OCI-LY7 (cell line): ENCODE measurements around the gene ARHGAP42. TPM values are rescaled to one million over a fixed set of nuclear protein-coding genes. Genes with fewer than 3 reads are reported as not detected.

Experiments
- BruUV-seq: library from RNA; stranded (reverse); fragments of 400-500 nt; replicated peaks from 2 replicates; lab custom pipeline; 2021; lab: Mats Ljungman, UMichigan
- CTCF ChIA-PET: fragments of 300-600 bp; sonication (Branson Sonifier 250); formaldehyde crosslinking; loops from one replicate; lab custom pipeline; 2022; ENCODE audit warnings: antibody characterized with exemption; ENCODE audit not compliant: unreplicated experiment; lab: Charles Lee
- POLR2A ChIA-PET: fragments of 300-600 bp; sonication (Branson Sonifier 250); formaldehyde crosslinking; loops from one replicate; lab custom pipeline; 2022; ENCODE audit warnings: antibody characterized with exemption; lab: Charles Lee
- DNase-seq: peaks from one replicate; pipeline ENCODE4 v3.0.0-alpha.2; 2015; ENCODE audit warnings: low spot score
- H2AFZ ChIP-seq: fragments of 200-600 bp; sonication (generic), shearing (Covaris generic); 2 replicates; pipeline ENCODE4 v1.6.1; 2014; ENCODE audit warnings: mild to moderate bottlenecking, antibody characterized with exemption, low read length, moderate library complexity
- H3K27ac ChIP-seq: fragments of 200-600 bp; sonication (generic); 2 replicates; pipeline ENCODE4 v1.5.1; 2014; ENCODE audit warnings: mixed run types, low read depth, mild to moderate bottlenecking, moderate library complexity, low read length, inconsistent platforms; ENCODE audit not compliant: poor library complexity, severe bottlenecking
- H3K36me3 ChIP-seq: fragments of 200-600 bp; sonication (generic); 2 replicates; pipeline ENCODE4 v1.6.1; 2014; ENCODE audit warnings: mild to moderate bottlenecking, antibody characterized with exemption, low read length, moderate library complexity, mixed read lengths; ENCODE audit not compliant: insufficient read depth
- H3K4me1 ChIP-seq: fragments of 200-600 bp; sonication (generic); 2 replicates; pipeline ENCODE4 v1.5.1; 2014; ENCODE audit warnings: mild to moderate bottlenecking, low read length; ENCODE audit not compliant: insufficient read depth, poor library complexity, severe bottlenecking
- H3K4me2 ChIP-seq: fragments of 200-600 bp; sonication (generic); 2 replicates; pipeline ENCODE4 v1.6.1; 2014; ENCODE audit warnings: mild to moderate bottlenecking, low read length
- H3K4me3 ChIP-seq: fragments of 200-600 bp; sonication (generic); 2 replicates; pipeline ENCODE4 v1.5.1; 2014; ENCODE audit warnings: mild to moderate bottlenecking, low read depth, low read length; ENCODE audit not compliant: poor library complexity, severe bottlenecking
- H3K79me2 ChIP-seq: fragments of 200-600 bp; sonication (generic); 2 replicates; pipeline ENCODE4 v1.6.1; 2016; ENCODE audit warnings: low read depth, mild to moderate bottlenecking, low read length, moderate library complexity, mixed read lengths; ENCODE audit not compliant: insufficient read depth
- H3K9me2 ChIP-seq: fragments of 200-600 bp; sonication (generic); 2 replicates; pipeline ENCODE4 v1.6.1; 2016; ENCODE audit warnings: mild to moderate bottlenecking, low read length, mixed read lengths; ENCODE audit not compliant: insufficient read depth
- H3K9me3 ChIP-seq: fragments of 200-600 bp; sonication (generic); 2 replicates; pipeline ENCODE4 v1.6.1; 2014; ENCODE audit warnings: mild to moderate bottlenecking, mixed run types, low read length, mixed read lengths
- H4K20me1 ChIP-seq: fragments of 200-600 bp; sonication (generic); 2 replicates; pipeline ENCODE4 v1.6.1; 2014; ENCODE audit warnings: mild to moderate bottlenecking, antibody characterized with exemption, low read length, moderate library complexity, mixed read lengths; ENCODE audit not compliant: insufficient read depth
- CTCF ChIP-seq: fragments of 200-600 bp; sonication (generic); conservative IDR thresholded peaks from 2 replicates; pipeline ENCODE4 v1.5.1; 2014; ENCODE audit warnings: mild to moderate bottlenecking, antibody characterized with exemption, low read length, moderate library complexity, mixed read lengths
- EZH2phosphoT487 ChIP-seq: fragments of 200-600 bp; sonication (generic); IDR thresholded peaks from 2 replicates; pipeline ENCODE4 v1.6.1; 2018; ENCODE audit warnings: low read depth, borderline replicate concordance, mild to moderate bottlenecking, mixed run types, antibody characterized with exemption, low read length, moderate library complexity, mixed read lengths
- intact Hi-C: fragments of 100-400 bp; cut with micrococcal nuclease; formaldehyde crosslinking; loops from one replicate; pipeline ENCODE4 v1.10.0; 2022; ENCODE audit not compliant: unreplicated experiment
- total RNA-seq, 2 experiments: library from RNA; depleted of rRNA in 1 of 2; stranded (reverse); fragments of >200 nt in 1 of 2; shearing (Covaris generic) in 1 of 2; gene quantifications; 2 replicates each; pipeline ENCODE4 v1.2.3, GENCODE V29; 2014 to 2022

Gene ARHGAP42
- total RNA-seq, 2 experiments from 2014 or later, result not detected

- Histone ChIP-seq H3K9me2 (no peaks in the 10 kb centered on the region), H3K9me3 (no peaks in the 10 kb centered on the region), H3K4me2 (no peak overlapping the region), H3K36me3 (no peaks in the 10 kb centered on the region), H3K79me2 (no peaks in the 10 kb centered on the region), H3K4me3 (no peak overlapping the region), H2AFZ (no peak overlapping the region), H3K27ac (no peak overlapping the region), H4K20me1 (no peaks in the 10 kb centered on the region), H3K4me1 (no peaks in the 10 kb centered on the region)
- intact Hi-C loops, result no loop called here
- BruUV-seq, result no TSS peak
- CTCF ChIA-PET, result no interaction called here
- POLR2A ChIA-PET, result interaction anchor here (0.8 to 3.3 kb wide), 6 partner anchors 9 to 70 kb away, joined by 3 to 17 read pairs (median 4); no protein-coding TSS in a partner anchor
- DNase-seq, result no peak
- no peak for TF ChIP-seq EZH2phosphoT487
- TF ChIP-seq CTCF, result no peak
Observed at GRCh38 chr11:100927579-100927978, 240.5 kb downstream of the ARHGAP42 start.

GRCh38 chr11:100928426-100928825 lies 241.3 kb downstream of the ARHGAP42 start:
- DNase-seq, result no peak
- TF ChIP-seq EZH2phosphoT487, result no peak
- no peak for TF ChIP-seq CTCF
- Histone ChIP-seq H3K36me3 (no peaks in the 10 kb centered on the region), H3K79me2 (no peaks in the 10 kb centered on the region), H3K9me3 (no peaks in the 10 kb centered on the region), H3K9me2 (no peaks in the 10 kb centered on the region), H3K27ac (no peak overlapping the region), H2AFZ (no peak overlapping the region), H3K4me1 (no peaks in the 10 kb centered on the region), H3K4me2 (no peak overlapping the region), H4K20me1 (no peaks in the 10 kb centered on the region), H3K4me3 (no peak overlapping the region)
- ChIA-PET CTCF (no interaction called here), POLR2A (interaction anchor here (0.6 kb wide), 1 partner anchor 166 kb away, joined by 3 read pairs; no protein-coding TSS in a partner anchor)
- BruUV-seq, result no TSS peak
- intact Hi-C loops, result no loop called here

GRCh38 chr11:100929377-100929776 lies 242.3 kb downstream of the ARHGAP42 start:
- Histone ChIP-seq H3K9me3 (no peaks in the 10 kb centered on the region), H4K20me1 (no peaks in the 10 kb centered on the region), H3K79me2 (no peaks in the 10 kb centered on the region), H3K4me1 (no peaks in the 10 kb centered on the region), H3K4me2 (no peak overlapping the region), H3K9me2 (no peaks in the 10 kb centered on the region), H2AFZ (no peak overlapping the region), H3K36me3 (no peaks in the 10 kb centered on the region), H3K27ac (no peak overlapping the region), H3K4me3 (no peak overlapping the region)
- no TSS peak for BruUV-seq
- ChIA-PET POLR2A (no interaction called here), CTCF (no interaction called here)
- intact Hi-C loops, result no loop called here
- DNase-seq, result no peak
- TF ChIP-seq EZH2phosphoT487 (no peak), CTCF (no peak)
